GM12878 (cell line): ENCODE results near the gene OLFM1. TPM values are rescaled to one million over a fixed set of nuclear protein-coding genes. Genes with fewer than 3 reads are reported as not detected.

Source experiments
- ATAC-seq: fragments of 200-7000 bp; cut with Tn5 transposase; 3 replicates; pipeline ENCODE4 v1.9.1; 2020; ENCODE audit warnings: mild to moderate bottlenecking, moderate library complexity
- BruUV-seq: library from RNA; stranded (reverse); fragments of 400-500 nt; replicated peaks from 2 replicates; lab custom pipeline; 2021; lab: Mats Ljungman, UMichigan
- CTCF ChIA-PET: fragments of 300-600 bp; sonication (Branson Sonifier 250); formaldehyde crosslinking; extraction: SDS; loops from one replicate; lab custom pipeline; 2021; ENCODE audit warnings: inconsistent platforms; lab: Yijun Ruan, JAX
- POLR2A ChIA-PET: fragments of 350-600 bp; formaldehyde crosslinking; extraction: SDS; loops from one replicate; lab custom pipeline; 2021; ENCODE audit warnings: inconsistent platforms; lab: Charles Lee
- RAD21 ChIA-PET: fragments of 300-600 bp; sonication (Branson Sonifier 250); formaldehyde crosslinking; loops from one replicate; lab custom pipeline; 2023; ENCODE audit warnings: antibody characterized with exemption; ENCODE audit not compliant: unreplicated experiment; lab: Charles Lee
- SMC1A ChIA-PET: fragments of 300-600 bp; sonication (Branson Sonifier 250); formaldehyde crosslinking; loops from one replicate; lab custom pipeline; 2023; ENCODE audit not compliant: unreplicated experiment, uncharacterized antibody; lab: Charles Lee
- DNase-seq: peaks from one replicate; pipeline ENCODE4 v3.0.0-alpha.2; 2011; ENCODE audit warnings: low read depth, low spot score
- FAIRE-seq: peaks from 3 replicates; lab custom pipeline; 2011; peaks lifted over from hg19 to GRCh38; lab: Jason Lieb, UNC
- H2AFZ ChIP-seq: 2 replicates; pipeline ENCODE4 v1.6.0; 2011; ENCODE audit warnings: low read depth, low read length, control low read depth; ENCODE audit not compliant: control insufficient read depth
- H3K27ac ChIP-seq: 2 replicates; pipeline ENCODE4 v1.5.1; 2011; ENCODE audit warnings: control low read depth; ENCODE audit not compliant: control insufficient read depth, insufficient read depth
- H3K27me3 ChIP-seq, 2 experiments: replicated peaks in 1 of 2; 2 replicates each; pipeline versions ENCODE4 v1.6.0 to v1.6.1; 2011; ENCODE audit warnings: low read length in 1 of 2; ENCODE audit not compliant: control insufficient read depth in 2 of 2, insufficient read depth in 2 of 2
- H3K36me3 ChIP-seq, 2 experiments: 2 replicates each; pipeline ENCODE4 v1.5.1; 2011; ENCODE audit warnings: low read length in 1 of 2; ENCODE audit not compliant: control insufficient read depth in 2 of 2, insufficient read depth in 2 of 2
- H3K4me1 ChIP-seq: 2 replicates; pipeline ENCODE4 v1.6.1; 2011; ENCODE audit warnings: mild to moderate bottlenecking, low read length, moderate library complexity, mixed read lengths; ENCODE audit not compliant: control insufficient read depth, insufficient read depth
- H3K4me2 ChIP-seq: 2 replicates; pipeline ENCODE4 v1.6.0; 2011; ENCODE audit warnings: control low read depth; ENCODE audit not compliant: control insufficient read depth, insufficient read depth
- H3K4me3 ChIP-seq: fragments of 200-600 bp; sonication (generic); 2 replicates; pipeline ENCODE4 v1.5.1; 2016
- H3K79me2 ChIP-seq: 2 replicates; pipeline ENCODE4 v1.6.0; 2011; ENCODE audit warnings: low read length; ENCODE audit not compliant: control insufficient read depth, insufficient read depth
- H3K9ac ChIP-seq: 2 replicates; pipeline ENCODE4 v1.8.0; 2011; ENCODE audit warnings: low read length, control low read depth, mixed read lengths; ENCODE audit not compliant: control insufficient read depth, insufficient read depth
- H3K9me3 ChIP-seq: replicated peaks from 3 replicates; pipeline ENCODE4 v1.5.1; 2011; ENCODE audit warnings: mild to moderate bottlenecking, low read length; ENCODE audit not compliant: control insufficient read depth, insufficient read depth
- H4K20me1 ChIP-seq: 2 replicates; pipeline ENCODE4 v1.6.0; 2011; ENCODE audit not compliant: control insufficient read depth, insufficient read depth
- CHD4 ChIP-seq: fragments of 200-600 bp; sonication (generic); IDR thresholded peaks from 2 replicates; pipeline ENCODE4 v1.6.1; 2016; ENCODE audit warnings: mild to moderate bottlenecking
- CREM ChIP-seq: IDR thresholded peaks from 2 replicates; pipeline ENCODE4 v1.6.1; 2014; ENCODE audit warnings: antibody characterized with exemption, low read depth
- EP300 ChIP-seq, 2 experiments: fragments of 150-350 bp in 1 of 2; IDR thresholded peaks; 2 replicates each; pipeline ENCODE4 v1.6.1; 2011 to 2012; ENCODE audit warnings: low read depth in 2 of 2, low read length in 2 of 2, borderline replicate concordance in 1 of 2, improper control_type of control experiment in 1 of 2, inconsistent platforms in 1 of 2; ENCODE audit not compliant: control insufficient read depth in 1 of 2
- FOXK2 ChIP-seq: fragments of 450-650 bp; IDR thresholded peaks from 2 replicates; pipeline ENCODE4 v1.6.1; 2017; ENCODE audit warnings: mild to moderate bottlenecking, moderate library complexity
- IKZF2 ChIP-seq, 2 experiments: fragments of 450-650 bp; IDR thresholded peaks; 2 replicates each; pipeline ENCODE4 v1.6.1; 2017; ENCODE audit warnings: mild to moderate bottlenecking in 2 of 2, moderate library complexity in 2 of 2
- KAT2A ChIP-seq: conservative IDR thresholded peaks from 2 replicates; pipeline ENCODE4 v1.6.1; 2011; ENCODE audit warnings: low read depth, low read length; ENCODE audit not compliant: control insufficient read depth
- POU2F2 ChIP-seq: IDR thresholded peaks from 3 replicates; pipeline ENCODE4 v1.6.1; 2011; ENCODE audit warnings: low read depth, mild to moderate bottlenecking, low read length, borderline replicate concordance
- SMAD1 ChIP-seq: fragments of 450-650 bp; IDR thresholded peaks from 2 replicates; pipeline ENCODE4 v1.6.1; 2018; ENCODE audit warnings: mild to moderate bottlenecking, low read depth; ENCODE audit not compliant: partially characterized antibody
- SRF ChIP-seq, 2 experiments: IDR thresholded peaks; 2 replicates each; pipeline ENCODE4 v1.6.1; 2011; ENCODE audit warnings: low read depth in 2 of 2, low read length in 2 of 2, mild to moderate bottlenecking in 1 of 2, moderate library complexity in 1 of 2
- YBX1 ChIP-seq: fragments of 450-650 bp; IDR thresholded peaks from 2 replicates; pipeline ENCODE4 v1.6.1; 2016; ENCODE audit warnings: antibody characterized with exemption
- ZNF217 ChIP-seq: fragments of 450-650 bp; IDR thresholded peaks from 2 replicates; pipeline ENCODE4 v1.6.1; 2017; ENCODE audit warnings: antibody characterized with exemption, mild to moderate bottlenecking
- ZNF384 ChIP-seq: IDR thresholded peaks from 2 replicates; pipeline ENCODE4 v1.6.1; 2012; ENCODE audit warnings: low read depth, mild to moderate bottlenecking, low read length, improper control_type of control experiment, borderline replicate concordance
- WGBS: methylation state at CpG from one replicate; pipeline ENCODE4 v1.1.6; 2016; ENCODE audit warnings: low lambda C conversion rate; ENCODE audit not compliant: insufficient replicate concordance, insufficient coverage; ENCODE audit errors: missing lambda C conversion rate; 5-methylcytosine and 5-hydroxymethylcytosine counted together
- in situ Hi-C: fragments of 300-500 bp; cut with MboI; formaldehyde crosslinking; loops from 9 replicates; pipeline ENCODE4 v1.14.3; 2018; ENCODE audit warnings: mixed read lengths
- intact Hi-C: fragments of 100-400 bp; cut with micrococcal nuclease; formaldehyde crosslinking; loops from one replicate; pipeline ENCODE4 v1.14.2; 2022; ENCODE audit not compliant: unreplicated experiment
- polyA plus RNA-seq, 11 experiments: library from polyadenylated mRNA; depleted of rRNA in 4 of 11; unstranded in 6 of 11; stranded (reverse) in 5 of 11; fragments of >200 nt; fragmentation: Nextera tagmentation in 4 of 11; fragmentation: Illumina TruSeq in 1 of 11; extraction: Ambion mirVana in 4 of 11; extraction: Trizol in 1 of 11; gene quantifications; 1 replicate in 1 of 11; 2 replicates in 10 of 11; pipeline versions ENCODE4 v1.2.1 to v1.2.3, GENCODE V29; 2011 to 2016; ENCODE audit warnings: inconsistent platforms in 2 of 11, missing spikeins in 2 of 11, low read depth in 1 of 11
- total RNA-seq, 4 experiments: library from RNA; depleted of rRNA in 3 of 4; stranded (reverse); fragments of >200 nt in 3 of 4; fragmentation: Illumina TruSeq in 1 of 4; extraction: Trizol in 1 of 4; gene quantifications; 2 replicates each; pipeline versions ENCODE4 v1.2.1 to v1.2.3, GENCODE V29; 2013 to 2021
- TF ChIP-seq, protein P1 (sequence below): IDR thresholded peaks from 2 replicates; pipeline ENCODE4 v1.6.1; 2011; ENCODE audit warnings: borderline replicate concordance, low read depth, mild to moderate bottlenecking, moderate library complexity, mixed read lengths, low read length; ENCODE audit not compliant: insufficient read depth; ENCODE audit errors: extremely low read length
- TF ChIP-seq, protein P2 (sequence below): fragments of 450-650 bp; IDR thresholded peaks from 2 replicates; pipeline ENCODE4 v1.6.1; 2018; ENCODE audit warnings: borderline replicate concordance, mild to moderate bottlenecking; ENCODE audit not compliant: partially characterized antibody

The OLFM1 gene
- total and polyA plus RNA-seq, 10 of the 15 experiments (the other 5 are each of a cell fraction or from before 2014, with no cell fraction given), result not detected

DNA sequence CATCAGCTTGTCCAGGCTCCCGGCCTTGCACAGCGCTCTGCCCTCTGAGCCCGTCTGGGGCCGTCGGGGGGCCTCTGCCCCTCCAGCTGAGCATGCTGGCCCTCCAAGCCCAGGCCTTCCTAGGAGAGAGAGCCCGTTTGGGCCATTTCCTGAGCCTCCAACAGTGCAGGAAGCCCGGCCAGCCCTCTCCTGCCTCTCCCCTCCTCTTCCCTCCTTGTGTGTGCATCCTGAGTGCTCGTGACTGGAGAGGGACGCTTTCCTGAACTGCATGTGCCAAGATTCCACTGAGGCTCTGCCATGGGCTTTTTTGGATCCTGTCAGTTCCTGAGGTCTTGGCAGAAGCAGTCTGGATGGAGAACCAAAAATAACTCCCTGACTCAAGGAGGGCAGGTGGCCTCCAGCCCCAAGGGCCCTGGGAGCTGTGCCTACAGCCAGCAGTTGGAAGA is 15.6 kb downstream of the OLFM1 start:
- Histone ChIP-seq H3K4me3 (no peak overlapping the region), H3K27me3 (peaks cover 0 to 2% of the 10 kb centered on the region in 2 experiments; a peak in 3 of 4 replicates), H3K9me3 (no peaks in the 10 kb centered on the region), H2AFZ (no peak overlapping the region), H3K36me3 (no peaks in the 10 kb centered on the region), H3K4me1 (no peaks in the 10 kb centered on the region)
- intact Hi-C loops, result no loop called here
- SMC1A ChIA-PET, result no interaction called here
- CTCF ChIA-PET, result no interaction called here
- 3% methylated on average over 9 of the region's 9 CpGs for WGBS
- POLR2A ChIA-PET, result no interaction called here
- no peak for FAIRE-seq
- no peak for TF ChIP-seq POU2F2
- no peak for TF ChIP-seq YBX1
- TF ChIP-seq CREM, result no peak
- TF ChIP-seq SRF (IDR thresholded peaks at IDR 0.05; ENCODE audit: low read depth in 2 of 2, low read length in 2 of 2), result no peak
- TF ChIP-seq, all 136 proteins: peak for 0
- ATAC-seq, result no peak
- H3K4me2 ChIP-seq, result no peak overlapping the region
- H4K20me1 ChIP-seq, result no peaks in the 10 kb centered on the region
- in situ Hi-C loops, result no loop called here
- RAD21 ChIA-PET, result no interaction called here
- no peak overlapping the region for H3K9ac ChIP-seq
- DNase-seq, result no peak
- H3K27ac ChIP-seq, result no peak overlapping the region
- no peaks in the 10 kb centered on the region for H3K79me2 ChIP-seq
- no TSS peak for BruUV-seq

- no peaks in the 10 kb centered on the region for H3K36me3 ChIP-seq
- ATAC-seq (no peak), FAIRE-seq (no peak), DNase-seq (no peak)
- no peak overlapping the region for H3K4me2 ChIP-seq
- ChIA-PET POLR2A (no interaction called here), RAD21 (no interaction called here), CTCF (no interaction called here), SMC1A (no interaction called here)
- no peaks in the 10 kb centered on the region for H4K20me1 ChIP-seq
- H3K27me3 ChIP-seq, result peaks cover 2% of the 10 kb centered on the region in 2 experiments; a peak in 3 of 4 replicates
- no TSS peak for BruUV-seq
- 34% methylated on average over 28 of the region's 28 CpGs for WGBS
- no peaks in the 10 kb centered on the region for H3K79me2 ChIP-seq
- H3K4me3 ChIP-seq, result no peak overlapping the region
- H3K9ac ChIP-seq, result no peak overlapping the region
- in situ Hi-C loops (no loop called here), intact Hi-C loops (no loop called here)
- H2AFZ ChIP-seq, result no peak overlapping the region
- H3K27ac ChIP-seq, result no peak overlapping the region
- no peaks in the 10 kb centered on the region for H3K9me3 ChIP-seq
- H3K4me1 ChIP-seq, result no peaks in the 10 kb centered on the region
- no peak for TF ChIP-seq CHD4
- no peak for TF ChIP-seq IKZF2 (IDR thresholded peaks at IDR 0.05)
- no peak for TF ChIP-seq SMAD1
- TF ChIP-seq KAT2A, result no peak
- TF ChIP-seq, protein P1, sequence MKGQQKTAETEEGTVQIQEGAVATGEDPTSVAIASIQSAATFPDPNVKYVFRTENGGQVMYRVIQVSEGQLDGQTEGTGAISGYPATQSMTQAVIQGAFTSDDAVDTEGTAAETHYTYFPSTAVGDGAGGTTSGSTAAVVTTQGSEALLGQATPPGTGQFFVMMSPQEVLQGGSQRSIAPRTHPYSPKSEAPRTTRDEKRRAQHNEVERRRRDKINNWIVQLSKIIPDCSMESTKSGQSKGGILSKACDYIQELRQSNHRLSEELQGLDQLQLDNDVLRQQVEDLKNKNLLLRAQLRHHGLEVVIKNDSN, result no peak
- TF ChIP-seq YBX1, result no peak
- no peak for TF ChIP-seq EP300 (IDR thresholded peaks at IDR 0.05; ENCODE audit: borderline replicate concordance in 1 of 2, control insufficient read depth in 1 of 2, low read depth in 2 of 2, low read length in 2 of 2)
- TF ChIP-seq FOXK2, result no peak
- TF ChIP-seq, protein P2, sequence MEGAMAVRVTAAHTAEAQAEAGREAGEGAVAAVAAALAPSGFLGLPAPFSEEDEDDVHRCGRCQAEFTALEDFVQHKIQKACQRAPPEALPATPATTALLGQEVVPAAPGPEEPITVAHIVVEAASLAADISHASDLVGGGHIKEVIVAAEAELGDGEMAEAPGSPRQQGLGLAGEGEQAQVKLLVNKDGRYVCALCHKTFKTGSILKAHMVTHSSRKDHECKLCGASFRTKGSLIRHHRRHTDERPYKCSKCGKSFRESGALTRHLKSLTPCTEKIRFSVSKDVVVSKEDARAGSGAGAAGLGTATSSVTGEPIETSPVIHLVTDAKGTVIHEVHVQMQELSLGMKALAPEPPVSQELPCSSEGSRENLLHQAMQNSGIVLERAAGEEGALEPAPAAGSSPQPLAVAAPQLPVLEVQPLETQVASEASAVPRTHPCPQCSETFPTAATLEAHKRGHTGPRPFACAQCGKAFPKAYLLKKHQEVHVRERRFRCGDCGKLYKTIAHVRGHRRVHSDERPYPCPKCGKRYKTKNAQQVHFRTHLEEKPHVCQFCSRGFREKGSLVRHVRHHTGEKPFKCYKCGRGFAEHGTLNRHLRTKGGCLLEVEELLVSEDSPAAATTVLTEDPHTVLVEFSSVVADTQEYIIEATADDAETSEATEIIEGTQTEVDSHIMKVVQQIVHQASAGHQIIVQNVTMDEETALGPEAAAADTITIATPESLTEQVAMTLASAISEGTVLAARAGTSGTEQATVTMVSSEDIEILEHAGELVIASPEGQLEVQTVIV, result no peak
- TF ChIP-seq ZNF384, result no peak
- no peak for TF ChIP-seq ZNF217
Observed at GRCh38 chr9:135103931-135104639, 16.6 kb downstream of the OLFM1 start.
